H9 (cell line): ENCODE measurements around the gene BNC1. TPM values are rescaled to one million over a fixed set of nuclear protein-coding genes. Genes with fewer than 3 reads are reported as not detected.
A peak's percentile ranks its signal among the peaks of the same experiment; 100 is the strongest.

Experiments used
- DNase-seq: peaks from one replicate; pipeline ENCODE4 v3.0.0-alpha.2; 2017
- H2AFZ ChIP-seq: one replicate; pipeline ENCODE4 v1.6.1; 2013; ENCODE audit warnings: mild to moderate bottlenecking, low read length, control low read depth, moderate library complexity
- H2AK5ac ChIP-seq: 2 replicates; pipeline ENCODE4 v1.6.1; 2013; ENCODE audit warnings: low read length, control low read depth, mixed read lengths; ENCODE audit not compliant: insufficient read length
- H2BK120ac ChIP-seq: one replicate; pipeline ENCODE4 v1.6.1; 2013; ENCODE audit warnings: low read depth, mild to moderate bottlenecking, low read length, control low read depth, inconsistent platforms; ENCODE audit not compliant: poor library complexity, severe bottlenecking
- H2BK12ac ChIP-seq: 2 replicates; pipeline ENCODE4 v1.6.1; 2013; ENCODE audit warnings: low read length, control low read depth, mixed read lengths, low read depth; ENCODE audit not compliant: insufficient read length
- H2BK15ac ChIP-seq: 2 replicates; pipeline ENCODE4 v1.6.1; 2013; ENCODE audit warnings: low read depth, low read length, control low read depth
- H2BK20ac ChIP-seq: one replicate; pipeline ENCODE4 v1.6.1; 2013; ENCODE audit warnings: low read depth, mild to moderate bottlenecking, low read length, control low read depth, inconsistent platforms; ENCODE audit not compliant: poor library complexity, severe bottlenecking
- H2BK5ac ChIP-seq: 2 replicates; pipeline ENCODE4 v1.6.1; 2013; ENCODE audit warnings: low read length, control low read depth, mixed read lengths; ENCODE audit not compliant: insufficient read length
- H3K14ac ChIP-seq: 2 replicates; pipeline ENCODE4 v1.6.1; 2013; ENCODE audit warnings: low read length, control low read depth; ENCODE audit not compliant: insufficient read depth
- H3K18ac ChIP-seq: 2 replicates; pipeline ENCODE4 v1.6.1; 2013; ENCODE audit warnings: low read depth, mild to moderate bottlenecking, mixed read lengths, low read length, control low read depth; ENCODE audit not compliant: insufficient read length
- H3K23ac ChIP-seq: 2 replicates; pipeline ENCODE4 v1.6.1; 2013; ENCODE audit warnings: low read length, control low read depth, mixed read lengths, low read depth; ENCODE audit not compliant: insufficient read length
- H3K23me2 ChIP-seq: 2 replicates; pipeline ENCODE4 v1.6.1; 2013; ENCODE audit warnings: low read depth, mild to moderate bottlenecking, mixed read lengths, low read length, control low read depth; ENCODE audit not compliant: insufficient read length, poor library complexity, severe bottlenecking
- H3K27ac ChIP-seq: 2 replicates; pipeline ENCODE4 v1.5.1; 2013; ENCODE audit warnings: low read length, control low read depth, mixed read lengths, low read depth; ENCODE audit not compliant: insufficient read length
- H3K27me3 ChIP-seq: 2 replicates; pipeline ENCODE4 v1.6.1; 2013; ENCODE audit warnings: low read length, control low read depth, inconsistent platforms; ENCODE audit not compliant: insufficient read depth
- H3K4ac ChIP-seq: 2 replicates; pipeline ENCODE4 v1.6.1; 2013; ENCODE audit warnings: low read depth, mild to moderate bottlenecking, control low read depth, inconsistent platforms, low read length, moderate library complexity
- H3K4me1 ChIP-seq: 2 replicates; pipeline ENCODE4 v1.6.1; 2013; ENCODE audit warnings: low read length, control low read depth, inconsistent platforms; ENCODE audit not compliant: insufficient read depth
- H3K4me2 ChIP-seq: 2 replicates; pipeline ENCODE4 v1.6.1; 2013; ENCODE audit warnings: low read length, control low read depth, mixed read lengths; ENCODE audit not compliant: insufficient read length, insufficient read depth
- H3K56ac ChIP-seq: 2 replicates; pipeline ENCODE4 v1.6.1; 2013; ENCODE audit warnings: low read depth, mild to moderate bottlenecking, mixed read lengths, low read length, control low read depth; ENCODE audit not compliant: insufficient read length
- H3K79me1 ChIP-seq: 2 replicates; pipeline ENCODE4 v1.6.1; 2013; ENCODE audit warnings: low read depth, mild to moderate bottlenecking, moderate library complexity, low read length, control low read depth, inconsistent platforms; ENCODE audit not compliant: insufficient read depth, poor library complexity, severe bottlenecking
- H3K79me2 ChIP-seq: 2 replicates; pipeline ENCODE4 v1.6.1; 2013; ENCODE audit warnings: low read length, control low read depth, inconsistent platforms; ENCODE audit not compliant: insufficient read depth
- H3K9ac ChIP-seq: 2 replicates; pipeline ENCODE4 v1.6.1; 2013; ENCODE audit warnings: low read length, control low read depth, mixed read lengths; ENCODE audit not compliant: insufficient read length; ENCODE audit errors: extremely low read depth
- H3K9me3 ChIP-seq: one replicate; pipeline ENCODE4 v1.6.1; 2013; ENCODE audit warnings: low read depth, low read length, inconsistent platforms; ENCODE audit not compliant: control insufficient read depth
- H3T11ph ChIP-seq: one replicate; pipeline ENCODE4 v1.6.1; 2013; ENCODE audit warnings: mild to moderate bottlenecking, low read length, control low read depth, inconsistent platforms
- H4K20me1 ChIP-seq: one replicate; pipeline ENCODE4 v1.6.1; 2013; ENCODE audit not compliant: control insufficient read depth, insufficient read length, insufficient read depth
- H4K5ac ChIP-seq: 2 replicates; pipeline ENCODE4 v1.6.1; 2013; ENCODE audit warnings: low read depth, mild to moderate bottlenecking, mixed read lengths, low read length, control low read depth; ENCODE audit not compliant: insufficient read length
- H4K8ac ChIP-seq: replicated peaks from 2 replicates; pipeline ENCODE4 v1.6.1; 2013; ENCODE audit warnings: low read length, control low read depth, mixed read lengths, low read depth; ENCODE audit not compliant: insufficient read length
- H4K91ac ChIP-seq: 2 replicates; pipeline ENCODE4 v1.6.1; 2013; ENCODE audit warnings: low read depth, mild to moderate bottlenecking, moderate library complexity, mixed read lengths, low read length, control low read depth; ENCODE audit not compliant: insufficient read length
- H3K27ac Mint-ChIP-seq, 3 experiments: 2 replicates in 2 of 3; 3 replicates in 1 of 3; pipeline ENCODE4 v1.8.0; 2020 to 2021; ENCODE audit warnings: mixed read lengths in 3 of 3, mild to moderate bottlenecking in 1 of 3, moderate library complexity in 1 of 3
- H3K27me3 Mint-ChIP-seq: 2 replicates; pipeline ENCODE4 v1.8.0; 2021; ENCODE audit warnings: low read depth, mild to moderate bottlenecking, moderate library complexity, mixed read lengths
- H3K36me3 Mint-ChIP-seq, 3 experiments: 2 replicates in 2 of 3; 3 replicates in 1 of 3; pipeline ENCODE4 v1.8.0; 2020 to 2021; ENCODE audit warnings: low read depth in 3 of 3, mixed read lengths in 3 of 3; ENCODE audit not compliant: insufficient read depth in 1 of 3
- H3K4me1 Mint-ChIP-seq, 2 experiments: 2 replicates each; pipeline ENCODE4 v1.8.0; 2020; ENCODE audit warnings: mixed read lengths in 2 of 2
- H3K4me3 Mint-ChIP-seq, 2 experiments: 2 replicates in 1 of 2; 3 replicates in 1 of 2; pipeline ENCODE4 v1.8.0; 2020 to 2021; ENCODE audit warnings: mild to moderate bottlenecking in 2 of 2, mixed read lengths in 2 of 2, moderate library complexity in 1 of 2
- H3K9me3 Mint-ChIP-seq, 2 experiments: 2 replicates in 1 of 2; 3 replicates in 1 of 2; pipeline ENCODE4 v1.8.0; 2020; ENCODE audit warnings: mild to moderate bottlenecking in 2 of 2, mixed read lengths in 2 of 2, moderate library complexity in 1 of 2
- CTCF ChIP-seq: fragments of 200-600 bp; sonication (generic); conservative IDR thresholded peaks from 3 replicates; pipeline ENCODE4 v1.8.0; 2021; ENCODE audit warnings: antibody characterized with exemption, mild to moderate bottlenecking
- WGBS: extraction: QIAGEN DNeasy Blood & Tissue Kit; methylation state at CpG from one replicate; pipeline ENCODE4 v1.1.7; 2013; ENCODE audit warnings: missing lambda C conversion rate, low lambda C conversion rate, mixed read lengths; ENCODE audit not compliant: insufficient read length; ENCODE audit errors: extremely low coverage; 5-methylcytosine and 5-hydroxymethylcytosine counted together
- total RNA-seq: library from RNA; stranded (reverse); gene quantifications from 2 replicates; pipeline ENCODE4 v1.2.1, GENCODE V29; 2021

The BNC1 gene
- total RNA-seq, 1 experiment from 2014 or later: not detected

GRCh38 chr15:83304861-83305703, 20.6 kb upstream of the BNC1 start:
- no peaks in the 10 kb centered on the region for H3K23me2 ChIP-seq
- no peak overlapping the region for H3K18ac ChIP-seq
- no peak overlapping the region; a peak in 2 of 7 replicates for H3K27ac Mint-ChIP-seq
- no peak overlapping the region for H3K23ac ChIP-seq
- no peak overlapping the region for H4K91ac ChIP-seq
- H3K36me3 Mint-ChIP-seq: no peaks in the 10 kb centered on the region
- H3K9me3 ChIP-seq: no peaks in the 10 kb centered on the region
- H4K5ac ChIP-seq: no peak overlapping the region
- H4K20me1 ChIP-seq: no peaks in the 10 kb centered on the region
- peaks cover 20 to 21% of the 10 kb centered on the region in 2 experiments for H3K4me1 Mint-ChIP-seq
- H2BK120ac ChIP-seq: no peak overlapping the region
- no CpG with 5 or more reads among the region's 10 CpGs for WGBS
- H3K4me2 ChIP-seq: no peak overlapping the region
- H2BK20ac ChIP-seq: no peak overlapping the region
- H2AFZ ChIP-seq: no peak overlapping the region
- H3K27me3 ChIP-seq: no peaks in the 10 kb centered on the region
- no peak overlapping the region for H3K56ac ChIP-seq
- no peak overlapping the region for H3T11ph ChIP-seq
- H3K4me1 ChIP-seq: peaks cover 5% of the 10 kb centered on the region; the same call in 1 of the 2 replicates
- no peak overlapping the region for H2AK5ac ChIP-seq
- H3K9me3 Mint-ChIP-seq: no peaks in the 10 kb centered on the region
- no peak overlapping the region for H4K8ac ChIP-seq
- DNase-seq: no peak
- no peak overlapping the region for H3K9ac ChIP-seq
- TF ChIP-seq CTCF: no peak
- H3K27me3 Mint-ChIP-seq: peaks cover 18% of the 10 kb centered on the region
- no peak overlapping the region for H3K4ac ChIP-seq
- H3K79me1 ChIP-seq: no peaks in the 10 kb centered on the region
- H3K79me2 ChIP-seq: no peaks in the 10 kb centered on the region
- no peak overlapping the region for H2BK5ac ChIP-seq
- no peak overlapping the region for H3K27ac ChIP-seq
- peak overlapping the region; percentile 30; the same call in 1 of the 2 replicates for H3K14ac ChIP-seq
- no peak overlapping the region for H2BK15ac ChIP-seq
- no peak overlapping the region for H3K4me3 Mint-ChIP-seq
- H2BK12ac ChIP-seq: no peak overlapping the region
